HL-60/S4 treated with retinoic acid at 250 ng/mL for 4 days and 3 days (cell line): Measurements from ENCODE around the gene GPC6.

Experiments
- in situ Hi-C: fragments of 300-500 bp; cut with MboI; formaldehyde crosslinking; loops from 2 replicates; pipeline ENCODE4 v1.7.0; 2022; ENCODE audit warnings: low sequenced_read_pairs

The GPC6 gene

DNA sequence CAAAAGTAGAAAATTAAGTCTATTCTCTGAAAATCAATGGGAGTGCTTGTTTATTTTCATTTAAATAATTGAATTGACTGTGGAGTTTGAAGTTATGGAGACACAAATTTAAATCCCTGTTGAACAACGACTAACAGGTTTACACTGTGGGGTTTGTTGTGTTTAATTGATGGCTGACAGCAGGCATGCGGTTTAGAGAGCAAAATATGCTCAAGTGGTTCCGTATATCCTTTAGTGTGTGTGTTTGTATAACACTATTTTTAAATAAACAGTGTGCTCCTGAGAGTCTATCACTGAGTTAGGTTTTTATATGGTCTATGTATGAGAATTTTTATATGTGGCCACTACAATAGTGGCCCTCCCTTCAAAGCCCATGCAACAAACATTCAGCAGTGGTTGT, 332.0 kb downstream of the GPC6 start:
- in situ Hi-C loops: no loop called here

DNA sequence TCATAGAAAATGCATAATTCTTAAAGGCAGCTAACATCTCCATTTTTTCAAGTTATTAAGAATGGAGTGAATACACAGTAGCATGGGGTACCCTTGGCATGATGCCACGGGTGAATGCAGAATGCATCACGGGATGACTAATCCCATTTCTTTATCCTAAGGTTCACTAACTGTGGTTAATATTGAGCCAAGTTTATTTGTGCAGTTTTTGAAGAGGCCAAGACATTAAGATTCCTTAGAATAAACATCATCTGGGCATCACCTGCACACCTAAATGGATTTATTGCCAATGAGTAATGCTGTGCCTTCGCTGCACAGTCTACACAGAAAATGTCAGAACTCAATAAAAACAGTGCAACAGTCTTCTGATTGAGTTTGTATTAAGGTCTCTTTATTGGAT, 333.1 kb downstream of the GPC6 start:
- in situ Hi-C loops: no loop called here

DNA sequence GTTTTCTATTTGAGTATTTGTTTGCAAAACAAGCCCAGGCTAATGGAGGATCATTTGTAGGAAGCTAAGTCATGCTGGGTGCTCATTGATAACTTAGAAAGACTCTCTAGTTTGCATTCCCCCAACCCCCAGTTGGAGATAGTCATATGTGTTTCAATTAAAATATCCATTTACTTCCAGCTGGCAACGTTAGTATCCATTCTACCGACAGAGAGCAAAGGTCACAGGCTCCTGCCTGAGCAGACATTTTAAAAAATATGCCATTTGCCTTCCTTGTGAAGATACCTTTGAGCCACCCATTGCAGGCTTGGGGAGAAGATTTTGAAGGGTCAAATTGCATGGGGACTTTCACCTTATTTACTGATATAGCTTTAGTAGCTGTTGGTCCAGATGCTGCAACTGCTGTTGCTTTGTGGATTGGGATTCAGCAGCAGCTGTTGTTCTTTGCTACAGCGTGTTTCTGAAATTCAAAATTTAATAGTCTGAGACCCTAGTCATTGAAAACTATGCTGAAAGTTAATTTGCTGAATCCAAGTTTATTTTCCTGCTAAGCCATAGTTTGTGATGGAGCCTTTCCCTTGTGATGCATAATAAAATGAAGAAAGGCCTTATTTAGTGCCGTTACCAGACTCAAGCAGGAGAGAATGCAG, 335.1 kb downstream of the GPC6 start:
- in situ Hi-C loops: no loop called here

DNA sequence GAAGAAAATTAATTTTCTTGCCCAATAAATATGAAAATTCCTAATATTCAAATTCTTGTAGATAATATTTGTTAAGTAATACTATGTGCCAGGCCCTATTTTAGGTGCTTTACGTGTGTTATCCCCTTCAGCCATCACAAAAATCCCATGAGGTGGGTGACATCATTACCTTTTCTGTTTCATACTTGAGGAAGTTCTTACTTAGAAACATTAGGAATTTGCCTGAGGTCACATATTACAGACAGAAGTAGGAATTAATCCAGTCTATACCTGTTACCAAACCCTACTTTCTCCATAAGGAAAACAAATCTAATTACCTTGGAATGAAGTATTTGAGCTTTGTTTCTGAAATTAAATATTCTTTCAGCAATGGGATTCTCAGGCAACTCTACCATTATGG, 336.1 kb downstream of the GPC6 start:
- in situ Hi-C loops: no loop called here

DNA sequence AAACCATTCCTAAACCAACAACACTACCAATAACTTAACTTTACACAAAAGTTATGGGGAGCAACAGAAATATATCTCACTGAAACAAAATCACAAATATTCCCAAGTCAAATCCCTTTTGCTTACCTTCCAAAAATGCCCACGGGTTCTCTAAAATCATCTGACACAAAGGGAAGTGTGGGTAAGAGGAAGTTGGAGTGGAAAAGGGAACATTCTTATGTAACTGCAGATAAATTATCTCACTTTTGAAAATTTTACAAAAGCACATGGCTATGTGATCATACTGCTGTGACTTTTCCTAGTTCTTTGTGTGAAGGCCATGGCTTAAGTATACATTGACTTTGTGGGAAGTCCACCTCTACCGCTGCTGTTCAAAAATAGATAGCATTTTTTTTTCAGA, 350.5 kb downstream of the GPC6 start:
- in situ Hi-C loops: no loop called here

DNA sequence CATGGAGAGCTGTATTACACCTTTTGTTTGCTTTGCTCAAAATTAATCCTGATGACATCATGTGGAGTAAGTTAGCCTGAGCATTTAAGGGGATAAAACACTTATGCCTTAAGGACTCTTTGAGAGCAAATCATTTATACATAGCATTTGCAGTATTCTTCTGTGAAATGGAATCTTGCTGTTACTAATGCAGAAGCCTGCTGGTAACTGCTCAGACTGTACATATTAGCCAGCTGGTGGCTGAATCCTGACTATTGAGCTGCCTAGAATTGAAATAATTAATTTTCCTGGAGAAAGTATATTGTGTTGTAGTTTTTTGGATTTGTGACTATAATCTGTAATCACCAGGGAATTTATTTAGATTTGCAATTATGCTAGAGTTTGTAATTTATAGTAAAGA, 363.2 kb downstream of the GPC6 start:
- in situ Hi-C loops: no loop called here

DNA sequence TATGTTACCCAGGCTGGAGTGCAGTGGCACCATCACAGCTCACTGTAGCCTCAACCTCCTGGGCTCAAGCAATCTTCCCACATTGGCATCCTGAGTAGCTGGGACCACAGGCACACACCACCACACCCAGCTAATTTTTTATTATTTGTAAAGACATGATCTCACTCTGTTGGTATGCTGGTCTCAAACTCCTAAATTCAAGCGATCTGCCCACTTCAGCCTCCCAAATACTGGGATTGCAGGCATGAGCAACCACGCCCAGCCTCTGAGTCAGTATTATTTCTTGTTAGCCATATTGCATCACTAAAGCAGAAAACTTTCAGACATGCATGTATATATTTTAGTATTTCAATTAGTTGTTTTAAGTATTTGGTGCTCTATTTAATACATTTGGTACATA, 376.4 kb downstream of the GPC6 start:
- in situ Hi-C loops: no loop called here

DNA sequence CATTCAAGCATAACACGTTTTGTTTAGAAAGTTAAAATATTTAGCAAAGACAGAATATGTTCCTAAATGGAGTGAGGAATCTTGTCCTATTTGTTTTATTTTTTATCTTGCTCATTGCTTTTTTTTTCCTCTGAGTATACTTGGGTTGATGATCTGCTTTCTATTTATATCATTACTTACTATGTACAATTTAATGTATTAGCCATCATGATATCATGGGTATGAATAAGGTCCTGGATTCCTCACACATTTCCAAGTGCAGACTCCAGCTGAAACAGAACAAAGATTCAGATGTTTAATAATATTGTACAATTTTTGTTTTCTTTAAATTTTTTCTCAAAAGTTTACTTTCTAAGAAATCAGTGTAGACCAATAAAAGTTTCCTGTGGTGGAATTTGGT, 388.2 kb downstream of the GPC6 start:
- in situ Hi-C loops: no loop called here

DNA sequence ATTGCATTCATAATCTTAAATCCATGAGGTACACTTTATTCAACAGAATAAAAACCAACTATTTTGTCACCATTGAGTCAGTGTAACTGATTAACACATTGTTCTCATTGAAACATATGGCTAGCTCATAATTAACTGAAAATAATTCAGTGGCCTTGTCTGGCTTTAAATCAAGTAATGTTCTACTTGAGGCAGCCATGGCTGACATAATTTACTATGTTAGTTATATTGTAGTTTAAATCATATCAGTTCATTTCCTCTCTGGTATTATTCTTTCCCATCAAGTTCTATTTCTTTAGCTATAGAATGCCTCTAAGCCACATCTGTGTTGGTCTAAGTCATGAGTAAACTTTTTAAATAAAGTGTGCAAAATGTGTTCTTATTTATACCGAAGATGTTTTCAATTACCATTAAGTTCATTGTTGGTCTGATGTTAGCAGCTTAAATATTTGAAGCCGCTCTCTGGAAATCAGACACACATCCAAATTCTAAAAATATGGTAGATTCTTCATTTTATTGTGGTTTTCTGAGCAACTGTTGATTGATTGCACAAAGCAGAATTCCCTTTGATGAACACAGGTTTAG, 393.7 kb downstream of the GPC6 start:
- in situ Hi-C loops: no loop called here

DNA sequence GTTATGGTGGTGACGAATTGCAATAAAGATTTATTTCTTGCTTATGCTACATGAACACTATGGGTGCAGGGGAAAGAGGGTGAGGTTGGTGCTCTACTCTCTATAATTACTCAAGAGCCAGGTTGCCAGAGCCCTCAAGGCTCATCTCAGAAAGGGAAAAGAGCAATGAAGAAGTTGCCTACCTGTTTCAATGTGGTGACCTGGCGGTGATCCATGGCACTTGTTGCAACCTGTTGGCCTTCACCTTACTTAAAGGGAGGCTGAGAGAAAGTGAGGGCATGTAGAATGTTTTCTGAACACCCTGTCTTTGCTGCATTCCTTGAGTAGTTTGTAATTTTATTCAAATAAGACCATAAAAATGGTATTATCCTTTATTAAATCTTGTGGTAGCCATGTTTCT, 394.4 kb downstream of the GPC6 start:
- in situ Hi-C loops: no loop called here

DNA sequence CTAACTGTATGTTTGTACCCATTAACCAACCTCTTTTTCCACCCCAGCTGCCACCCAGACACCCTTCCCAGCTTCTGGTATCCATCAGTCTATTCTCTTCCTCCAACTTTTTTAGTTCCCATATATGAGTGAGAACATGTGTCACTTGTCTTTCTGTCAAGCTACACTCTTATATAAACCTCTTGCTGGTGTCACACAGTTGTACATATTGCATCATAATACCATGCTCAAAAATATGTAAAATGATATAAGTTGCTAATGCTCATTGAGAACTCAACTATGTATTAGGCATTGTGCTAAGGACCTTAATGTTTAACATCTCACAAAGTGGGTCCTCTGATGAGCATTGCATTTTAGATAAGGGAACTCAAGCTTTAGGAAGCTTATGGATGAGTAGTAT, 395.4 kb downstream of the GPC6 start:
- in situ Hi-C loops: no loop called here

DNA sequence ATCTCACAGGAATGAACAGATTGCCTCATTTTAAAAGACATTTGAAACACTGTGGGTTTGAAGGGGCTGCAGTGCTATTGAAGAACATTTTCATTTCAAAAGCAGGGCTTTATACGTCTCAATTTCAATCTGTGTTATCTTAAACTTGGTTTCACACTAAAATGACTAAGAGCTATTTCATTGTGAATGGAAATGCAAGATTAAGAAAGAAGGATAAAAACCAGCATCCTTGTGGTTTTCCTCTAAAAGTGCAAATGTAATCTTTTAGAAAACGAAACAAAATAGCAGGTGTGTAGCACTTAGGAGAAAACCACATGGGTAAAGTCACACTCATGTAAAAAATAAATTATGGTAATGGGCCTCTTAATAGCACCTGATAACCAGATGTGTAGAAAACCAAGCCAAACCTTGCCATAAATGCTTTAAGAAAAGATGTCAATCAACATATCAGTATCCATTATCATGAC, 397.7 kb downstream of the GPC6 start:
- in situ Hi-C loops: no loop called here

DNA sequence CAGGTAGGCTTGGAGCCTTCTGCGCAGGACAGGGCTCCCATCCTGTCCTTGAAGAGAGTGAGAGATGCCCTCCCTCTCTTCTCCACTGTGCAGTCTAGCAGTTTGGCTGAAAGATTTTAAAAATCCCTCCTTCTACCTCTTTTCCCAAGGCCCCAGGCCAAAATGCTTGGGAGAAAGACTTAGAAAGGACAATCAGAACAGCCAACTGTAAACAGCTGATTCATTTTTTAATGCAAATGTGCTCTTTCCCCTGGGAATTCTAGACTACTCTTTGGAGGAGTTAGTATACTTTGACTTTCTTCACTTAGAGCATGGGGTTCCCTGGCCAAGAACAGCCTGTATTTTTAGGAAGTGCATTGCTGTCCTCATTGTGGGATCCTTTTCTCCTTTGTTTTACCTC, 398.9 kb downstream of the GPC6 start:
- in situ Hi-C loops: no loop called here

DNA sequence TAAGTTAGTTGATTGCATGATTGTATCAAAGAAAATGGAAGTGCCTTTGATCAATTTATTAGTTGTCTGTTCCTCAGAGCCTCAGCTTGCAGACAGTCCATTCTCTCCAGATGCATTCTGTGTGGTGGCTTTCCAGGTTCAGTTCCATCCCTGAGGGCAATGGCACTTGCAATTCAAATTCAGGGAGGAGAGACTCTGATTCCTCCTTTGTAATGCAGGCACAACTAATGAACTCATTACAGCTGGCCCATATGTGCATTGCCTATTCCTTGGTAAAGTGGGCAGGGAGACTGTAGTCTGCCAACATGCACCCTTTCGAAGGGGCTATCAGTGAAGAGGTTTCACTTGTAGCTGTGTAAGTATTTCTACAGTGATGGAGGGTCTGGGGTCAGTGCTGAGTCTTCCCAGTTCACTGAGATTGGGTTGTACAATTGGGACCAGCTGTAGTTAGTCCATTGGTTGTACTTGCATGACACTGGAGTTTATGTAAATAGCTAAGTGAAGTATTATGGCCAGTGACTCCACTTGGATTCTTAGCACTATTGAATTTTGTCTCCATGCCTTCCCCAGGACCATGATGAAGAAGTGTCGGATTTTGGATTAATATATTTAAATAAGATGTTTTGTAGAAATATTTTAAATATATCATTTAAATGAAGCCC, 401.7 kb downstream of the GPC6 start:
- in situ Hi-C loops: no loop called here

DNA sequence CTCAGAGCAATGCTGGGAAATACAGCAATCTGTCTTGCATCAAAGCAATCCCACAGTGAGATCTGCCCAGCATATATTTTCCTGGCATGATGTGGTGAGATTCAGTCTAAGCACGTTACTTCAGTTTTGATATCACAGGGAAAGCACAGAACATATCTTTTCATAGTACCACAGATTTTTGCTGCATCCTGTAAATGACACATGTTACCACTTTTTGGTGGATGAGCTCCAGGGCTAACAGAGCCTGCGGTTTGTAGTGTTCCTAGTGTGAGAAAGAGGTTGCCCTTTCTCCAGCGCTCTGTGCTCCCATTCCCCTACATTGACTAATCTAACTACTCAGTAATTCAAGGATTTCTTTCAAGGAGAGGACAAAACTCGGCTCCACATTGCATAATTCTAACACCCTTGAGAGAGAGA, 409.0 kb downstream of the GPC6 start:
- in situ Hi-C loops: no loop called here

DNA sequence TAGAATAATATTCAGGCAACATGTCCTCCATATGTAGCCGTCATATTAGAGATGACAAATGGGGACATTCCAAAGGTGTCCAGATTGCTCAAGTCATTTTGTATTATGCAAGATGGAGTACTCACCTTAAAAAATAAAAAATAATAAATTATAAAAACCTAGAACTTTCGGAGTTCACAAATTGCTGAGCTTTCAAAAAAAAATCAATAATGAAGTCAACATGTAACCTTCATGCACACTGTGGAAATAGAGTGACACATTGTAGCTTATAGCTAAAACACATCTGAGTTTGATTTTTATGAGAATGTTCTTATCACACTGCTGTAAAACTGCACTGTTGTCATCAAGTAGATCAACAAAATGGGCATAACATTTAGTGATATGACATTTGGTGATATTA, 411.2 kb downstream of the GPC6 start:
- in situ Hi-C loops: no loop called here

DNA sequence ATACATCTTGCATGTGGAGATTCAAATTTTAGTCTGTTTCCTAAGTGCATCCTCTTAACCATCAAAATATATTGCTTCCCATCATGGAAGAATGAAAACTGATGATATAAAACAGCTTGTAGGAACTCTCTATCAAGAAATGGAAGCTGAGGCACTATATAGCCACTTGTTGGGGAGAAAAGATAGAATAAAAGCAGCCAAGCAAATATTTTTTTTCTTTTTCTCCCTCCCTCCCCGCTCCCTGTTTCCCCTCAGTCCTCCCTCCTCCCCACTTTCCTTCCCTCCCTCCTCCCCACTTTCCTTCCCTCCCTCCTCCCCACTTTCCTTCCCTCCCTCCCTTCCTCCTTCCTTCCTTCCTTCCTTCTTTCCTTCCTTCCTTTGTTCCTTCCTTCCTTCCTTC, 413.8 kb downstream of the GPC6 start:
- in situ Hi-C loops: no loop called here

DNA sequence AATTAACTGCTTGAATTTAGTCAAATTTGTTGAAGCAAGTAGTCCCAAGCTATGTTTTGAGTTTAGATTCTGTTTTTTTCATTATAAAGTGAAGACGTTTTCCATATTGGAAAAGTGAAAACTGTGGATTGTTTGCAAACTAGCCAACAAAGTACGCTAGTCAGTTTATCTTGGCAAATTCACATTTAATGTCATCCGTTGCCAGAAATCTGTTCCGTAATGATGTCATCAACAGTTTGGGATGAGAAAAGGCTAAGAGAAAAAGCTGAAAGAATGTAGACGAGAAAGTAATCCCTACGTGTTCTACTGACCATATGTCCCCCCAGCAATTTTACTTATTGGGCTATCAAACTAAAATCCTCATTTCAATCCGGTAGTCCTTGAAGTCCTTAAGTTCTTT, 419.6 kb downstream of the GPC6 start:
- in situ Hi-C loops: no loop called here

DNA sequence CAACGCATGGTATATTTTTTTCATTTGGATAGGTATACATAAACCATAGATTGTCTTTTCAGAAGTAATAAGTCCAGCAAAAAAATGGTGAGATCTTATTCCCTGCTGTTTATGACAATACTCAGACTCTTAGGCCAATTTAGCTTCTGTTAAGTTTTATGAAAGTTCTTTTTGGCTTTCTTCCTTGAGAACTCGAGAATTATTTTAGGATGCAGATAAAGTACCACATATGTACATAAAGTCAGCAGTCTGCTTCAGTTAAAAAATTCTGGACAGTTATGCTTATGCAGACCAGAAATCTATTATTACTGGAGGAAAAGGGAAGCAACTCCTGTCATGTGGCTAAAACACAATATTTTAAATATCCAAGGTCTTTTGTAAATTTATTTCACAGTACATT, 422.9 kb downstream of the GPC6 start:
- in situ Hi-C loops: no loop called here

DNA sequence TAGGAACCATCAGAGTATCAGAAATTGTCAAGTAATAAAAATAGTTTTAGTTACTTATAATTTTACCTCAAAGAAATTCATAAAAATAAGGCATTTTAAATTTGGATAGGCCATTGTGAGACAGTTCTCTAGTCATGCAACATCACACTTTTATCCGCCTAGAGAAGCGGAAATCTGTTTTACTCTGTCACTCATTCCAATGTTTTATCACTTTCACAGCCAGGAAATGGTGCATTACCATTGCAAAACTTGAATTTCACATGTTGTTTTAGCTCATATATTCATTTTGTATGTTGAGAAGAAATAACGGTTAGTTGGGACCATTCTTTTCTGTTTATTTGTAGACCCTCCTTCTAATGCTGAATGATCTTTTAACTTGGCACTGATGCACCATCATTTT, 427.2 kb downstream of the GPC6 start:
- in situ Hi-C loops: no loop called here

DNA sequence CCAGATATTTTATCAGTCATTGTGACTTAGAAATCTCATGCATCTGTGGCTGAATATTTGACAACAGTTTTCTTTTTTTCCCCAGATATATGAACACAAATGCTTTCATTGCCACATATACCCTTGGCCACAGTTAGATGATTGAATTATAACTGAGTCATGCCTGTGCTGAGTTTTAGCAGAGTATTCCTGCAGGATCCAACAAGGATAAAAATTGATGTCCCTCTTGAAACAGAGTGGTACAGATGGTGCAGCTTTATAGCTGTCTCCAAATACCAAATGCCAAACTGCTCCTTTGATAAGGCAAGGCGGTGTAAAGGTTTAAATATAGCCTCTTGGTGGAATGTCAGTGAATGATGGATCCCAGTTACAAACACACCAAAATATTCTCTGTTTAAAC, 428.5 kb downstream of the GPC6 start:
- in situ Hi-C loops: no loop called here

DNA sequence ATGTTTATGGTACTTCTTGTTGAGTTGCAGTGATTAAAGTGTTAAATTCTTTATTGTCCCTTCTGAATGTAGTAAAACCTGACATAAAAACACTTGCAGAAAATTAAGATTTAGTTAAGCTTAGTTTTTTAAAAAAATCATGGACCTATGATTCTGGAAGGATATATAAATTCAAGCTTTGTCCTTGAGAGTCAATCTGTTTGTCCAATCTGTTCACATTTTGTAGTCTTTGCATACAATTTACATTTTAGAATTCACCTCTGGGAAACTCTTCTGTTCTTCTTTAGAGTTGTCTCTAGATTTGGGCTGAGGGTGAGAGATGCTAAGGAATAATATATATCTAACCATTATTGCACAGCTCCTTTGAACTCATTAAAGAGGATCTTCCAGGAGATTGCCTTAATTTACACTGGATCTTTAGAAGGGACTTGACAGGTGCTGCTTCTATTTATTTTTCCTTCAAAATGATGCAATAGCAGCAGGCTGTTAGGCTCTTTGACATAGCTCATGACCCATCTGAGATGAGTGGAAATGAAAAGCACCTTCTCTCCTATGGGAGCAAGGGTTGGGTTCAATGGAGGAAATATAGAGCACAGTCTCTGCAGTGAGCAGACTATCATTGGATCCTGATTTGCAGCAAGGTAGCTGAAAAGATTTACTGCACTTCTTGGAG, 433.9 kb downstream of the GPC6 start:
- in situ Hi-C loops: no loop called here
